ENCODE results near the gene SYT6.

DNA sequence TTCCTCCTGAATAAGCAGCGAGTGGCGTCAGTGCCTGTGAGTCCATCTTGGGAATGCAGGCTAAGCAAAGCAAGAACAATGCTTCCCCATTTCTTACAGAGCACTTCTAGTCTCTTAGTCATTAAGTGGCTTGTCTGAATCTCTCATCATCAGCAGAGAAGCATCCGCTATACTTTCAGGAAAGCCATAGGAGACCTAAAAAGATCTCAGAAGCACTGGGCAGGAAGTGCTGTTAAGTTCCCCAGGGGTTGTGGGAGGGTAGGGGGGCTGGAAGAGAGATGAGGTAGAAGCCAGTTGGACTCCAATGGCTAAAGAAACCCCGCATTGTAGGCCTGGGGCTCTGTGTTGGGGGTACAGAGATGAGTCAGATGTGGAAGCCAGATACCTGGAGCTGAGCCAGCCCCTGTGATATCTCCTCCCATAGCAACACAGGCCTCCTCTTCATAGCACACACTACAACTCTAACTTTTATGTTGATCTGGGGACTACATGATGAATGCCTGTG is 44.9 kb downstream of the SYT6 start:
- TF ChIP-seq, protein P1, sequence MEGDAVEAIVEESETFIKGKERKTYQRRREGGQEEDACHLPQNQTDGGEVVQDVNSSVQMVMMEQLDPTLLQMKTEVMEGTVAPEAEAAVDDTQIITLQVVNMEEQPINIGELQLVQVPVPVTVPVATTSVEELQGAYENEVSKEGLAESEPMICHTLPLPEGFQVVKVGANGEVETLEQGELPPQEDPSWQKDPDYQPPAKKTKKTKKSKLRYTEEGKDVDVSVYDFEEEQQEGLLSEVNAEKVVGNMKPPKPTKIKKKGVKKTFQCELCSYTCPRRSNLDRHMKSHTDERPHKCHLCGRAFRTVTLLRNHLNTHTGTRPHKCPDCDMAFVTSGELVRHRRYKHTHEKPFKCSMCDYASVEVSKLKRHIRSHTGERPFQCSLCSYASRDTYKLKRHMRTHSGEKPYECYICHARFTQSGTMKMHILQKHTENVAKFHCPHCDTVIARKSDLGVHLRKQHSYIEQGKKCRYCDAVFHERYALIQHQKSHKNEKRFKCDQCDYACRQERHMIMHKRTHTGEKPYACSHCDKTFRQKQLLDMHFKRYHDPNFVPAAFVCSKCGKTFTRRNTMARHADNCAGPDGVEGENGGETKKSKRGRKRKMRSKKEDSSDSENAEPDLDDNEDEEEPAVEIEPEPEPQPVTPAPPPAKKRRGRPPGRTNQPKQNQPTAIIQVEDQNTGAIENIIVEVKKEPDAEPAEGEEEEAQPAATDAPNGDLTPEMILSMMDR (IDR thresholded peaks at IDR 0.05): no peak
- no peak for TF ChIP-seq POLR2A (IDR thresholded peaks at IDR 0.05)

Measured in thyroid gland (tissue), 4 donors.